Endothelial cell of coronary artery (primary cell): ENCODE measurements around the gene TAS1R1. TPM values are rescaled to one million over a fixed set of nuclear protein-coding genes. Genes with fewer than 3 reads are reported as not detected.

ENCODE experiments used
- total RNA-seq: library from RNA; depleted of rRNA; stranded (reverse); fragments of >200 nt; gene quantifications from 2 replicates; pipeline ENCODE4 v1.2.3, GENCODE V29; 2014

TAS1R1 gene
- not detected in 2 replicates for total RNA-seq

GRCh38 chr1:6554907-6555778, at the start of gene TAS1R1:
Gene TAS1R1, plus strand, starts transcription at chr1:6555307. Its CDS starts 67 bp downstream, at chr1:6555374.

GRCh38 chr1:6554031-6554906, 838 bp upstream of the TAS1R1 start, which contains the start of gene NOL9:
Gene NOL9, minus strand, starts transcription at chr1:6554513. Its CDS starts 11 bp downstream, at chr1:6554502.

GRCh38 chr1:6579374-6580118, 24.4 kb downstream of the TAS1R1 start, which contains the start of gene ZBTB48:
Gene ZBTB48, plus strand, starts transcription at chr1:6579994. Its CDS starts 616 bp downstream, at chr1:6580610.

GRCh38 chr1:6602669-6603237, 47.6 kb downstream of the TAS1R1 start, which contains the start of gene KLHL21:
Gene KLHL21, minus strand, starts transcription at chr1:6602869. Its CDS starts 52 bp downstream, at chr1:6602817.

GRCh38 chr1:6613361-6614018, 58.4 kb downstream of the TAS1R1 start, which contains the start of gene PHF13:
Gene PHF13, plus strand, starts transcription at chr1:6613731. Its CDS starts 336 bp downstream, at chr1:6614067.

GRCh38 chr1:6624710-6625583, 69.8 kb downstream of the TAS1R1 start, which contains the start of gene THAP3:
Gene THAP3, plus strand, starts transcription at chr1:6624868. Its CDS starts 351 bp downstream, at chr1:6625219.

Other genes with a start within 250 kb of the TAS1R1 start
- gene ACOT7, start 161.5 kb upstream of the TAS1R1 start, total RNA-seq, result 55.3 and 61.9 TPM in 2 replicates
- gene HES2, start 135.4 kb upstream of the TAS1R1 start, total RNA-seq, result 14.2 and 26.6 TPM in 2 replicates
- 0.45 and 0.85 TPM in 2 replicates for gene ESPN, start 130.5 kb upstream of the TAS1R1 start, total RNA-seq
- gene TNFRSF25, start 89.1 kb upstream of the TAS1R1 start, total RNA-seq, result 12.5 and 16.4 TPM in 2 replicates
- gene PLEKHG5, start 63.6 kb upstream of the TAS1R1 start, total RNA-seq, result 40.2 and 52.5 TPM in 2 replicates
- 23.0 and 24.2 TPM in 2 replicates for gene NOL9, start 794 bp upstream of the TAS1R1 start, total RNA-seq
- 12.7 and 14.7 TPM in 2 replicates for gene ZBTB48, start 24.7 kb downstream of the TAS1R1 start, total RNA-seq
- gene KLHL21, start 47.6 kb downstream of the TAS1R1 start, total RNA-seq, result 20.2 and 25.4 TPM in 2 replicates
- 8.2 and 11.4 TPM in 2 replicates for gene PHF13, start 58.4 kb downstream of the TAS1R1 start, total RNA-seq
- gene THAP3, start 69.6 kb downstream of the TAS1R1 start, total RNA-seq, result 16.0 and 21.0 TPM in 2 replicates
- 50.7 and 64.0 TPM in 2 replicates for gene DNAJC11, start 146.5 kb downstream of the TAS1R1 start, total RNA-seq
- 39.9 and 51.2 TPM in 2 replicates for gene CAMTA1, start 230.1 kb downstream of the TAS1R1 start, total RNA-seq